SIG-M5 (cell line): ENCODE results near the gene BCL2.

ENCODE experiments used
- DNase-seq: peaks from one replicate; lab custom pipeline; 2025; lab: John Stamatoyannopoulos, UW

The BCL2 gene

DNA sequence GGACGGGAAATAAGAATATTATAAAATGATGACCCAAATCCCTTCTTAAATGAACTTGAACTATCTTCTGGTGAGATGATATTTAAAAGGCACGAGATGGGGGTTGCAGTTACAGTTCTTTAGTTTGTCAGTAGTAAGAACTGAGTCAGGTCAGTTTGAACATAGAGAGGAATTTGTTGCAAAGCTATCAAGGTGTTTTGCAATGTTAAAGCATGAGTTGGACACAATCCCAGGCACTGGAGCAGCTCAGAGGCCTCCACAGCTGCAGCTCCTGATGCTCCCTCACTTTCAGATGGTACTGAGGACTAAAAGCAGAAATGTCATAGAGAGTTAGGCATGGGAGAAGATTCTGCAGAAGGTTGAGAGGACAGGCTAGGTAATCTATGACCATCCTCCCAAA lies 236.0 kb downstream of the BCL2 start:
- DNase-seq, result no peak

DNA sequence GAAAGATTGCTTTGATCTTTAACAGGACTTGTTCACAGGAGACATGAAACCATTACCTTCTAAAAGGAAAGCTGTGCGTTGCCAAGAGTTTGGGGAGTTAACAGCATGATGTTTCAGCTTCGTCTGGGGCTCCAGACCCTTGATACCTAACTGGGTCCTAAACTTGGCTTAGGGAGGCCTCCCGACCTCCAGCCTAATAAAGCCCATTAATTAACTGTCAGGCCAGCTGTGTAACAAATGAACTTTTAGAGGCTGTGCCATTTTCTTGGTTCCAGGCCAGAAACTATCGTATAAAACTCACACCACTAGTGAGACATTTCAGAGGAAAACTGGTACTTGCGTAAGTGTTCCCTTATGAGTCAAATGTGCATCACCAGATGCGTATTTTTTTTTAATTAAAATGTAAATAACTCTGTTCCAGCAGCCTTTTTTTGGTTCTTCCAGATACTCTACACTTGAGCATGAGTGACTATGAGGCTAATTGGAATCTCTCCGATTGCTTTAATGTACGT lies 236.5 kb downstream of the BCL2 start:
- DNase-seq, result no peak

DNA sequence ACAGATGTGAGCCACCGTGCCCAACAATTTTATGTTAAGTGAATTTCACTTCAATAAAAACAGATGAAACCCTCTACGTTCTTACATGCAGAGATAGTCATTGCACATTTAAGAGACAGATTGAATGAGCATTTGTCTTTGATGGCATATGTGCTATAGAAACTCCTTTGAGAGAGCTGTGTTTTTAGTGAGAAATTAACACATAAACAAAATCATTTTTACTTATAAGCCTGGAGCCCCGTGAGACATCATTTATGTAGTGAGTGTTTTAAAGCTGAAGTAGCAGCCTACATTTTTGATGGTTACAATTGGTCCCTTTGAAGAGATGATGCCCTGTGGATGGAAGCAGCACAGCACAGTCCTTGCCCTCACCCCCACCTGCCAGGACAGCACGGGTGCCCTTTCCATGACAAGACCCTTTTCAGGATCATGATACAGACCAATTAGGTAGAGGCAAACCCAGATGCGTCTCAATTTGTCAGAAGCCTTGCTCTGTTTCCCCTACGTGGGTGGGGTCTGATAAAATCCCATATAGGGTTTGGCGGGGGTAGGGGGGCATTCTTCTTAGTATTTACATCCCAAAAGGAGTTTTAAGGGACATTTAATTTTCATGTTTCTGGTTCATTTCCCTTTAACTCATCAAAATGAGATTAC lies 237.1 kb downstream of the BCL2 start:
- DNase-seq, result no peak

DNA sequence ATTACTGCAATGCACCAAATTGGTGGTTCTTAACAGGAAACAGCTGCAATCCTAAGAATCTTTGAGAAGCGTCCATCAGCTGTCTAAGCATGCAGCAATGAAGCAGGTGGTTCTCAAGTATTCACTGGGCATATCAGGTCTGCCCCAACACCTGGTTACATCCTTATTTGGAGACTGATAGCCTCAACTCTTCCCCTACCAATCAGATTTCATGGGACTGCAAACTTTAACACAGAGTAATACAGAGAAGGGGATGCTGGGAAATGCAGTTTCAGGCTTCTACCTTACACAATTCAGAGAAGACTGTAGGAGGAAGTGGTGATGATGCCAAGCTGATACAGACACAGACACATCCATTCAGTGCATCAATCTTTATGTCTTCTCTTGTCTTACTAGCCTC lies 240.5 kb downstream of the BCL2 start:
- peak; percentile 60 for DNase-seq

DNA sequence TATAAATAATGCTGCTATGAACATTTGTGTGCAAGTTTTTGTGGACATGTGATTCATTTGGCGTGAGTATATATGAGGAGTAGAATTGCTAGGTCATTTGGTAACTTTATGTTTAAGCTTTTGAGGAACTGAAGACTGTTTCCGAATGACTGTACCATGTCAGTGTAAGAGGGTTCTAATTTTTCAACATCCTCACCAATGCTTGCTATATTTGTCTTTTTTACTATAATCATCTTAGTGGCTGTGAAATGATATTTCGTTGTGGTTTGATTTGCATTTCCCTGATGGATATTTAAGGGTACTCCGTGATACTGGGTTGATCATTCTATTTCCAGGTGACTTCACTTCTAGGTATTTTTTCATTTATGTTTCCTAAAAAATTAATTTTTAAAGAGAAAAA lies 241.1 kb downstream of the BCL2 start:
- DNase-seq, result peak; percentile 87

DNA sequence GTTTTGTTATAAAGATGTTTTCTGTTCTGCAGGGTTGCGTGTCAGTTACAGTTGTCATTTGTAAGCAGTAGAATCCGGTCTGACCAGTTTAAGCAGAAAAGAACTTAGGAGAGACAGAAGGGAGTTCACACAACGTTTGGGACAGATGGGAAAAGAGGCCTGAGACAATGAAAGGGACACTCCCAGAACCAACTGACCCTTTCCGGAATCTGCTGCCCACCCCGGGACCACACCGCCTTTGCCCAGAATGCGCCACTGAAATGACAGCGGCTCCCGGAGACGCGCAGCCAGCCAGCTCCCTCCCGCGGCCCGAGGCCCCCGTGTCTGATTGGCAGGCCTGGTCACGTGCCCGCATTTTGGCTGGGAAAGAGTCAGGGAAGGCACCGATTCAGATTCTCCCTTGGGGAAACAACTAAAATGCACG lies 244.6 kb downstream of the BCL2 start:
- DNase-seq, result no peak

DNA sequence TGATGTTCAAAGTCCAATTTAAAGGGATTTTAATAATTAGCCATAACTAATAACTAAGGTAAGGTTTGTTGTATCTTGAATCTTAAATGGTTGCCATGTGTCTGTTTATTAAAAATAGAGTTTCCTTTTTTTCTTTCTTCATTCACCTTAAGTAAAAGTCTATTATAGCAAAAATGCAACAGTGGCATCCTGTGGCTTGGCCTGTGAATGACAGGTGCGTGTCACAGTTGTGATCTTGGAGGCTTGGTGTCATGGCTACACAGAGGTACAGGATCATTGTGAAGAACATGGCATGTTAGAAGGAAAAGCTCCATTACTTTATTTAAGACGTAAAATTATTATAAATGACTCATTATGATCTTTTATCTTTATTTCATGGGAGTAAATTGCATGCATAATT lies 246.1 kb downstream of the BCL2 start:
- DNase-seq, result no peak
